Measurements from ENCODE around the gene CAMSAP3. TPM values are rescaled to one million over a fixed set of nuclear protein-coding genes. Genes with fewer than 3 reads are reported as not detected.
A peak's percentile ranks its signal among the peaks of the same experiment; 100 is the strongest.
"Not testable (repeated sequence)": the region's sequence is repeated elsewhere in the genome, so short reads cannot be mapped to it uniquely, and the experiment has no call there.

CAMSAP3 gene
- total RNA-seq, 1 donor from 2014 or later, result 1.2 TPM

DNA sequence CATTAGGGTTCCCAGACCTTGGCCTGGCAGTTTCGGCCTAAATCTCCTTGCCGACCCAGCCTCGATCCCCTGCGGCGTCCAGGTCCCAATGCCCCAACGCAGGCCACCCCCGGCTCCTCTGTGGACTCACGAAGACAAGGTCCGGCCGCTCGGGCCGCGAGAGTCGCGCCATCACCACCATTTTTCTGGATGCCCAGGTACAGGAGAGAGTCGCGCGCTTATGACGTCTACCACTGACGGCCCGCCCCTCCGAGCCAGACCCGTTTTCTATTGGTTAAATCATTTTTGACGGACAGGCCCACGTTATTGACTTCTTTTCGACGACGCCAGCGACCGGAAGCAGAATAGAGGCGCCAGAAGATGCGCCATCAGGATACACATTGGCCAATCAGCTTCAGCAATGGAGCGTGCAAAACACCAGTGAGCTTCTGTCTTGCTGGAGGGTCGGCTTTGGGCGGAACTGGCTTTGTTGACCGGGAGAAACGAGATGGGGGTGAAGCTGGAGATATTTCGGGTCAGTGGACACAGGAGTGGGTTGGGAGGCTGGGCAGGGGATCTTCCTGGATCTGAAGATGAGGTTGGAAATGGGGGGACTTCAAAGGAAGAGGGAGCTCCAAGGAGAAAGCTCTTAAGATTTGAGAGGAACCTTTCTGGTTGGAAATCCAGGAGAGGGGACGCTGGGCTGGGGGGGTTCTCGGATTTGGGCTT lies 33.8 kb downstream of the CAMSAP3 start, which contains the start of the genes PET100 and XAB2:
Gene PET100 (plus strand): TSS at position 447 of the 708 bp plus-strand sequence. CDS start 41 bp downstream, at position 488.
Gene XAB2 (minus strand): TSS at position 199 of the 708 bp plus-strand sequence. CDS start 18 bp downstream, at position 181.
- peak; percentile 99 for DNase-seq (ENCODE audit: low spot score)

DNA sequence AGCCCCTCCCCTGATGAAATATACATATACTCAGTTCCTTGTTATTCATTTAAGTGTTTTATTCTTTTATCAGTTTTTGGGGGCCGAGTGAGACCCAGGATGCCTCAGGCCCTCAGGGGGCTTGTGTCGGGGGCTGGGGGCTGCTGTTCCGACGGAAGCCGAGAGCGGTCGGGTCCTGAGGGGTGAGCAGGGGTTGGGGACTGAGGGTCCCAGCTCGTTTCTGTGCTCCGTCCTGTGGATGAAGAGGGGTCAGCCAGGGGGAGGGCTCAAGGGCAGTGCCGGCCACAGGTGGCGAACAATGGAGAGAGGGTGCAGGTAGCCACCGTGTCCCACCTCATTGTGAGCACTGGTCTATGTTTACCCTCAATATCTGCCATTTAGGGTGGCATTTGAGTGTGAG lies 35.9 kb downstream of the CAMSAP3 start:
- DNase-seq (ENCODE audit: low spot score), result no peak

DNA sequence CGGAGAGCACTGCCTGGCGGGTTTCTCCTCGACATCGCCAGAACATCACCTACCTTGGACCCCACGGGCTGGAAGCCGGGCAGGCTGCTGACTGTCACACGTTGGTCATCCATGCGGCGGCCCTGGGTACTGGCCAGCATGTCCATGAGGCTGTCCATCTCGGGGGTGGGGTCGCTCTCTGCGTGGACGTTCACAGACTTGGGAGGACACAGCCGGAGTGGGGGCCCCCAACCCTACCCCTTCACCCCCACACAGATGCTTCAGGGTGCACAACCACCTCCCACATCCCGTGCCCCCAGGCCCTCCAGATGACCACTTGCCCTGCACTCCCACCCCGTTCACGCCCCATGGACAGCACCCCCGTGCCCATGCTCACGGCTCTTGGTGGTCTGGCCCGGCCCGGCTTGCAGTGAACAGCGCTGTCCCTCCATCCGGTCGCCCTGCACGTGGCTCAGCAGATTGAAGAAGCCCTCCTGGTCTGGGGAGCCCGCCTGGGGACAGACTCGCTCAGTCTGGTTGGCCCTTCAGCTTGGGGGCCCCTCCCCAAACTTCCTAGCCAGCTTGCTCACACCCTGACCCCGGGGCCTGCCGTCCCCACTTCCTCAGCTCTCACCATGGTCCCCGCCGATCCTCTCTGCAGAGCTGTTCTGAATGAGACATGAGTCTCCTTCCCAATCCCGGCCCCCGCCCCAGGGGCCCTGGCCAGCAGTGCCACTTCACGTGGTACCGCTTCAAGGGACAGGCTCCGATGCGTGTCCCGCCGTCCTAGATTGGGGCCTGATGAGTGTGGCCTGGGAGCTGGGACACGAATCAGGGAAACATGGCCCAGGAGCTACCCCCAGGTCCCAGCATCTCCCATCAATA lies 36.9 kb downstream of the CAMSAP3 start:
- DNase-seq (ENCODE audit: low spot score), result no peak

DNA sequence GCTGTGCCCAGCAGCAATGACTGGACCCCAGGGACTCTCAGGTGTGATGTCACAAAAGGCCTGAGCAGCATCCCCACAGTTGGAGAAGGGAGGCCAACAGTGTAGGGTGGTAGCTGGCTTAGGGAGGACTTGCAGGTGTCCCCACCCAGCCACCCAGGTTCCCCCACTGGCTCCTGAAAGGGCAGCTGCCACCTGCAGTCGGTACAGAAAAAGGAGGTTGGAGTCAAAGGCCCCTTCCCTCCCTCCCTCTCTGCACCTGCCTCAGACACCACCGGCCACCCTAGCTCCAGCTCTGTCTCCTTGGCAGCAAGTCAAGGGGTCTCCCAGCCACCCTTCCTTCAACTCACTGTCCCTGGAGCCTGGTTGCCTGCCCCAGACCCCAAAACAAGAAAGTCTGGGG lies 38.0 kb downstream of the CAMSAP3 start, which contains the start of gene PCP2:
Gene PCP2 (minus strand): TSS at position 22 of the 400 bp plus-strand sequence. CDS start 262 bp downstream, outside the sequence.
- no peak for DNase-seq (ENCODE audit: low spot score)

DNA sequence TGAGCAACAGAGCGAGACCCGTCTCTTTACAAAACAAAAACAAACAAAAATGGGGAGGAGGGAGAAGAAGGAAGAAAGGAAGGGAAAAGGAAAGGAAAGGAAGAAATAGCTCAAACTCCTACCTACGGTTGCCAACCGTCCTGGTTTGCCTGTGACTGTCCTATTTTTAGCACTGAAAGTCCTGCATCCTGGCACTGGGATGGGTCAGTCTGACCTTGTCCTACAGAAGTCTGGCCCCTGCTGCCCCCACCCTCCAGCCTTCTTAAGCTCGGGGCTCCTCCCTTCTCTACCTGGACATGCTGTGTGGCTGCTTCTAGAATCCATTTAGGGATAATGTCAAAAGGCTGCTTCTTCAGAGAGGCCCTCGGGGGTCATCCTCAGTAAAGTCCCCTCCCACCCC lies 40.0 kb downstream of the CAMSAP3 start:
- DNase-seq (ENCODE audit: low spot score), result no peak

DNA sequence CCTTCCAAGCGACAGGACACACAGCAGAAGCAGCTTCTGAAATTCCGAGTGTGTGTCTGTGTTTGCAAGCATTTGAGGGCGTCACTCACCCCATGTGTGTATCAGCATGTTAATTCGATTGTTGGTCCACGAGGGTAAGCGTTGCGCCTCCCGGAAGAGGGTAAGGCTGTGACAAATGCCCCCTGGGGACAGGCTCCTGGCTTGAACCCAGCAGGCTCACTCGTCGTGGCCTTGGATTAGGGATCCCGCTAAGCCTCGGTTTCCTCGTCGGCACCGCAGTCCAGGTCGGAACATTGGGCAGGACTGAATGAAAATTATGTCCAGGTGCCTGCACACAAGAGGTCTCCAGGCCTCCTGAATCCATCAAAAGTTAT lies 40.6 kb downstream of the CAMSAP3 start:
- DNase-seq (ENCODE audit: low spot score), result no peak

DNA sequence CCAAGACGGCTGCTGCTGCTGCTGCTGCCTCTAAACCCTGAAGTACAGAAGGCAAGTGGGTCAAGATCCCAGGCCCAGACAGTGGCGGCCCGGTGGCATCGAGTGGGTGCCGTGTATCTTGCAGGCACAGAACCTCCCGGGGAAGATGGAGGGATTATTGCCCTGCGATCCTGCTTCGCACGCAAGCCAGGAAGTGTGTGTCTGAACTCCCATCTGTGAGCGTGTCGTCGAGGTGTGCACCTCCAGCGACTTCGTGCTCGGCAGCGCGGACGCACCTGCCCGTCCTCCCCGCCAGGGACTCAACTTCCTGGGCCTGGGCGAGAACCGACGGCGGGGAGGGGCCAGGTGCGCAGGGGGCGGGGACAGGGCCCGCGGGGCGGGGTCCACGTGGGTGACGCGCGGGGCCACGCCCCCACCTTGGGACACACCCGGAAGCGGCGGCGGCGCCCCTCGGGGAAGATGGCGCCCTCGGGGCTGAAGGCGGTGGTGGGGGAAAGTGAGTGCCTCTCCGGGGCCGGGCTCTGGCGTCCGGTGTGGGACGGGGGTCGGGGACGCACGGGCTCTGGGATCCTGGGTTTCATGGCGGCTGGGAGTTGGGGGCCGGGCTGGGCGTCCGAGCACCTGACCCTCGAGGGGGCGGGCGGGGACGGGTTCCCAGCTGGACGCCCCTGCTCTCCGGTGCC lies 41.2 kb downstream of the CAMSAP3 start, which contains the start of gene STXBP2:
Gene STXBP2 (plus strand): TSS at position 420 of the 683 bp plus-strand sequence. CDS start 40 bp downstream, at position 460.
- peak; percentile 34 for DNase-seq (ENCODE audit: low spot score)

DNA sequence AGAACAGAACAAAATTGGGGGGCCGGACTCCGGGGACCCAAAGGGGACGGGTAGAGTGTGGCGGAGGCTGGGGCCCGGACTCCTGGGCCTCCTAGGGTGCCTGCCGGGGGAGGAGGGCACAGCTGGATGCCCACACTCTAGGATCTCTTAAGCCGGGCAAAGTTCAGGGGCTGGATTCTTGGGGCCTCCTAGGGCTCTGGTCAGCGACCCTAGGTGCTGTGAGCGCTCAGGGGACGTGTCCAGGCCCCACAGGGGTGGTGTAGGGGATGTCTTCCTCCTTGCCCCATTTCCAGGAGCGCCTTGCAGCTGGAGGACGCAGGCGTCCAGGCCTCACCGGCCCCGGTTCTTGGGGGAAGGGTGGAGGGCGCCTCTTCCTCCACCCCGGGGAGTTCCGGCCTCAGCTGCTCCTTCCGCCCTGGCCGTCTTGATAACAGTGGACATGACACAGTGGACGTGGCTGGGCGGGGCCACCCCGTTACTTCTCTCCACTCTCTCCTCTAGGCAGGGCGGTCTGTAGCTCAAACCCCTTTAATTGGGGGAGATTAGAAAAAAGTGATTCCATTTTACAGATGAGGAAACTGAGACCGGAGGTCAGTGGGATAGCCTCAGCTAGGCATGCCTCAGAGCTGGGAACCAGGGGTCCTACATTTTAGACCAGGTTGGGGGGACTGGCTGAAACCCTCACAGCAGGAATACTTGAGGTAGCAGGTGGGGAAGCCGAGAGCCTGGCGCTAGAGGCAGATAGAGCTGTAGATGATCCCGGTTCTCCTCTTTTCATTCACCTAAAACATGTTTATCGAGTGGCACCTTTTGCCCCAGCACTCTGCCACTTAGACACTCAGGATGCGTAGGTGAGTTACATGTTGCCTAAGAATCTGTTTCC lies 42.0 kb downstream of the CAMSAP3 start:
- no peak for DNase-seq (ENCODE audit: low spot score)

DNA sequence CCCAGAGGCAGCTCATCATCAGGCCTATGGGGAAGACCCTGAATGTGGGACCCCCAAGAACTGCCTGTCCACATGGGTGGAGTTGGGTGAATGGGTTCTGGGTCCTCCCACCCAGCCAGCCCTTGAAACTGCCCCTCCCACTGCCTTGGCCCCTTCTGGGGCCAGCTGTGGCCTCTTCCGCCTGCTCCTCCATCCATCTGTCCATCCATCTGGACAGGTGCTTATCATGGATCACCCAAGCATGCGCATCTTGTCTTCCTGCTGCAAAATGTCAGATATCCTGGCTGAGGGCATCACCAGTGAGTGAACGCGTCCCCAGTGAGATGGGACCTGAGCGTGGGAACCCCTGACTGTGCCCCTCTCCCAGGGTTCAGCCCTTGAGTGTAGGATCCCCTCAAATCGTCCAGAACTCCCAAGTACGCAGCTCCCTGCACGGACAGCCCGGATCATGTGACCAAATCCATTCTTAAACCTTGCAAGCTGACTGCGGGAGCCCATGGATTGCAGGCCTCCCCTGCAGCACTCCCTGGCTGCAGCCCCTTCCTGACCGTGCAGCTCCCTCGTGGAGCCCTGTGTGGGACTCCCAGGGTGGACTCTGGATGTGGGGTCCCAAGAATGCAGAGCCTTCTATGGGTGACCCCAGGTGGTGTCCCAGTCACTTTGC lies 43.3 kb downstream of the CAMSAP3 start:
- no peak for DNase-seq (ENCODE audit: low spot score)

DNA sequence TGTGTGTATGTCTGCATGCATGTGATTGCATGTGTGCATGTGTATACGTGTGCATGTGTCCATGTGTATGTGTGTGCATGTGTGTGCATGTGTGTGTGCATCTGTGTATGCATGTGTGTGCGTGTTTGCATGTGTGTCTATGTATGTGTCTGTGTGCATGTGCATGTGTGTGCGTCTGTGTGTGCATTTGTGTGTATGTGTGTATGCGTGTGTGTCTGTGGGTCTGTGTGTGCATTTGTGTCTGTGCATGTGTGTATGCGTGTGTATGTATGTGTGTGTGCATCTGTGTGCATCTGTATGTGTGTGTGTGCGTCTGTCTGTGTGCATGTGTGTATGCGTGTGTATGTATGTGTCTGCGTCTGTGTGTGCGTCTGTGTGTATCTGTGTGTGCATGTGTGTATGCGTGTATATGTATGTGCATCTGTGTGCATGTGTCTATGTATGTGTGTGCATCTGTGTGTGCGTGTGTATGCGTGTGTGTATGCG lies 44.2 kb downstream of the CAMSAP3 start:
- no peak for DNase-seq (ENCODE audit: low spot score)

DNA sequence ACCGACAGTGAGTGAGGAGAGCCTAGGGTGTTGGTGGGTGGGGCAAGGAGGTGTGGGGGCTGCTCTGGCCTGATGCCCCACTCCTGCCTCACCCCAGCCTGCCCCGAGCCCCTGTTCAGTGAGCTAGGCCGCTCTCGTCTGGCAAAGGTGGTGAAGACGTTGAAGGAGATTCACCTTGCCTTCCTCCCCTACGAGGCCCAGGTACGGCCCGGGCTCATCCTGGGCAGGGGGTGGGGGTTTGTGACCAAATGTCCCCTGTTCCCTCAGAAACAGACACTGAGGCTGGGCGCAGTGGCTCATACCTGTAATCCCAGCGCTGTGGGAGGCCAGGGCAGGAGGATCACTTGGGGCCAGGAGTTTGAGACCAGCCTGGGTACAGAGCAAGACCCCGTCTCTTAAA lies 45.1 kb downstream of the CAMSAP3 start:
- DNase-seq (ENCODE audit: low spot score), result no peak

DNA sequence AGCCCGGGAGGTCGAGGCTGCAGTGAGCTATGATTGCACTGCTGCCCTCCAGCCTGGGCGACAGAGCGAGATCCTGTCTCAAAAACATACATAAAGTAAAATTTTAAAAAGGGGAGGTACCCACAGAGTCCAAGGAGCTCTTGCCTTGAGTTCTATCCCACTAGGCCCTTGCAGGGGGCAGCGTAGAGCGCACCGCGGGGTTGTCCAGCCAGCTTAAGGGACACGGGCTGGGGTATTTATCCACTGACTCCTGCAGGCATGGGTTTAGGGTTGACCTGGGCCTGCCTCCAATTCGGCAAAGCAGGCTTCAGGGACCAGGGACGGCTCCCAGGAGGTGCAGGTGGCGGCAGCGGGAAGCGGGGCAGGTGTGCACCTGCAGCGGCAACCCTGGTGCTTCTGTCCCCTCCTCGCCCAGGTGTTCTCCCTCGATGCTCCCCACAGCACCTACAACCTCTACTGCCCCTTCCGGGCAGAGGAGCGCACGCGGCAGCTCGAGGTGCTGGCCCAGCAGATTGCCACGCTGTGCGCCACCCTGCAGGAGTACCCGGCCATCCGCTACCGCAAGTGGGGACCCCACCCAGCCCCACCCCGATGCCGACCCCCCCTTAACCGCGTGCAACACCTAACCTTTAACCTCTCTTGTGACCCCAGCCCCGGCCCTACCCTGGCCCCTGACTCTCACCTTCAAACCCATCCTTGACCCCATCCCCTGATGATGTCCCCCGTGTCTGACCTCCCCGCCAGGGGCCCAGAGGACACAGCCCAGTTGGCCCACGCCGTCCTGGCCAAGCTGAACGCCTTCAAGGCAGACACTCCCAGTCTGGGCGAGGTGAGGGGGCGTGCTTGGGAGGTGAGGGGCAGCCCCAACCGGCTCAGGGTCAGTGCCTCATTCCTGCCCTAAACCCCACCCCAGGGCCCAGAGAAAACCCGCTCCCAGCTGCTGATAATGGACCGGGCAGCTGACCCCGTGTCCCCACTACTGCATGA lies 45.9 kb downstream of the CAMSAP3 start:
- DNase-seq (ENCODE audit: low spot score), result no peak

DNA sequence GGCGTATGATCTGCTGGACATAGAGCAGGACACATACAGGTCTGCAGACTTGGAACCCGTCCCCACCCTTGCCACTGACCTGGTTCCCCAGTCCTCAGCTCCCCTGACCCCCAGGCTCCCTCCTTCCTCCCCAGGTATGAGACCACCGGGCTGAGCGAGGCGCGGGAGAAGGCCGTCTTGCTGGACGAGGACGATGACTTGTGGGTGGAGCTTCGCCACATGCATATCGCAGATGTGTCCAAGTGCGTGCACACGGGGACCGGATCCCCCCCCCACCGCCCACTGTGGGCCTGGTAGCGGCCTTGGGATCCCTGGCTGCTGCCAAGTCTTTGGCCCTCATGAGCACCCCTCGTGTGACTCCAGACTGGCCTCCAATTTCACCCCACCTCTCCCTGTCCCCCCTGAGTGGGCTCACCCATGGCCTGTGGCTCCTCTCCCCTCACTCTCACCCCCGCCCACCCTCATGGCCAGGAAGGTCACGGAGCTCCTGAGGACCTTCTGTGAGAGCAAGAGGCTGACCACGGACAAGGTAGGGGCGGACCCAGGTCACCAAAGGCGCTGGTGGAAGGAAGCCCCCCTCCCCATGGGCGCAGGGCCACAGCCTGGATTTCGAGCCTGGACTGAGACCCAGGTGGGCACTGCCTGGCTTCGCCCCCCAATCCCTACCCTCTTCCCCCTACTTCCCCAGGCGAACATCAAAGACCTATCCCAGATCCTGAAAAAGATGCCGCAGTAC lies 46.8 kb downstream of the CAMSAP3 start:
- no peak for DNase-seq (ENCODE audit: low spot score)

DNA sequence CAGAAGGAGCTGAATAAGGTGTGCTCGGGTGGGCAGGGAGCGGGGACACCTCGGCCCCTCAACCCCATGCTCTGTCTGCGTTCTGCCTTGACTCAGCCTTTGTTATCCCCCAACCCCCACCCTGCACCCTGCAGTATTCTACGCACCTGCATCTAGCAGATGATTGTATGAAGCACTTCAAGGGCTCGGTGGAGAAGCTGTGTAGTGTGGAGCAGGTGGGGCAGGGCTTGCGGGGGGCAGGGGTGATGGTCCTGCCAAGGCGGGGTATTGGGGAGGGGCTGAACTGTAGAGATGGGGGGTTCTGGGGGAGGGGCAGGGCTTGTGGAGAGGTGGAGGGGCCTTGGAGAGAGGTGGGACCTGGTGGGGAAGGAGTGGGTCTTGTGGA lies 47.4 kb downstream of the CAMSAP3 start:
- DNase-seq (ENCODE audit: low spot score), result no peak

DNA sequence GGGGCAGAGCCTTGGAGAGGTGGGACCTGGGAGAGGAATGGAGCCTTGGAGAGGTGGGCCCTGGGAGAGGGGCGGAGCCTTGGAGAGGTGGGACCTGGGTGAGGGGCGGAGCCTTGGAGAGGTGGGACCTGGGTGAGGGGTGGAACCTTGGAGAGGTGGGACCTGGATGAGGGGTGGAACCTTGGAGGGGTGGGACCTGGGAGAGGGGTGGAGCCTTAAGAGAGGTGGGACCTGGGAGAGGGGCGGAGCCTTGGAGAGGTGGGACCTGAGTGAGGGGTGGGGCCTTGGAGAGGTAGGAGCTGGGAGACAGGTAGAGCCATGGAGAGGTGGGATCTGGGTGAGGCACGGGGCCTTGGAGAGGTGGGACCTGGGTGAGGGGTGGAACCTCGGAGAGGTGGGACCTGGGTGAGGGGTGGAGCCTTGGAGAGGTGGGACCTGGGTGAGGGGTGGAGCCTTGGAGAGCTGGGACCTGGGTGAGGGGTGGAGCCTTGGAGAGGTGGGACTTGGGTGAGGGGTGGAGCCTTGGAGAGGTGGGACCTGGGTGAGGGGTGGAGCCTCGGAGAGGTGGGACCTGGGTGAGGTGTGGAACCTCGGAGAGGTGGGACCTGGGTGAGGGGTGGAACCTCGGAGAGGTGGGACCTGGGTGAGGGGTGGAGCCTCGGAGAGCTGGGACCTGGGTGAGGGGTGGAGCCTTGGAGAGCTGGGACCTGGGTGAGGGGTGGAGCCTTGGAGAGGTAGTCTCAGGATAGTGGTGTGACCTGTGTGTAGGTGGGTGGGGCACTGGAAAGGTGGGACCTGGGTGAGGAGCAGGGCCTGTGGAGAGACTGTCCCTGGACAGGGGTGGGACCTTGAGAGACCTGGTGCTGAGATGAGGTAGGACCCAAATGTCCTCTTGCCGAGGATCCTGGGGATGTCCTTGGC lies 48.2 kb downstream of the CAMSAP3 start:
- not testable (repeated sequence) for DNase-seq (ENCODE audit: low spot score)

DNA sequence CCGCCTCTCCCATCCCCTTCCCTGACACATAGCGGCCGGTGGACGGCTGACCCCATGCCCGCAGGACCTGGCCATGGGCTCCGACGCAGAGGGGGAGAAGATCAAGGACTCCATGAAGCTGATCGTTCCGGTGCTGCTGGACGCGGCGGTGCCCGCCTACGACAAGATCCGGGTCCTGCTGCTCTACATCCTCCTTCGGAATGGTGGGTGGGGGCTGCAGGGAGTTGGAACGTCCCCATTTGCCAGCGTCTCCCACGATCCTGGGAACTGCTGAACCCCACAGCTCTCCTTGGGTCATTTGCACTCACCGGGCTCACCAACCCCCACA lies 48.9 kb downstream of the CAMSAP3 start:
- DNase-seq (ENCODE audit: low spot score), result no peak

DNA sequence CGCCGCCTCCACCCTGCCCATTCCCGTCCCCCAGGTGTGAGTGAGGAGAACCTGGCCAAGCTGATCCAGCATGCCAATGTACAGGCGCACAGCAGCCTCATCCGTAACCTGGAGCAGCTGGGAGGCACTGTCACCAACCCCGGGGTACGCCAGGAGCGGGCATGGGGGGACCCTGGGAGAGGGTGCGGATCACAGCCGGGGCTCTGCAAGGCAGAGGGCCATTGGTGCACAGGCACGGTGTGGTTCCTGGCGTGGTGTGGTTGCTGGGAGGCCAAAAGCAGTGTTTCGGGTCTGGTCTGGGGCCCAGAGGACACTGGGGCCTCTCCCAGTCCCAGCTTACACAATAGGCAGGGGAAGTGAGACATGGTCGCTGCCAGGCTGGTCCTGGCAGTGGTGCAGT lies 49.5 kb downstream of the CAMSAP3 start:
- DNase-seq (ENCODE audit: low spot score), result no peak

Data from umbilical cord (tissue), 2 donors.